PC-3 (cell line): Measurements from ENCODE around the gene COL21A1. TPM values are rescaled to one million over a fixed set of nuclear protein-coding genes. Genes with fewer than 3 reads are reported as not detected.

Experiments used
- ATAC-seq: fragments of 200-7000 bp; cut with Tn5 transposase; 2 replicates; pipeline ENCODE4 v1.9.1; 2020; ENCODE audit warnings: mild to moderate bottlenecking, moderate library complexity
- BruUV-seq: library from RNA; stranded (reverse); fragments of 400-500 nt; replicated peaks from 2 replicates; lab custom pipeline; 2021; lab: Mats Ljungman, UMichigan
- CTCF ChIA-PET: fragments of 300-600 bp; sonication (Branson Sonifier 250); formaldehyde crosslinking; loops from one replicate; lab custom pipeline; 2022; ENCODE audit warnings: antibody characterized with exemption; lab: Charles Lee
- POLR2A ChIA-PET: fragments of 300-600 bp; sonication (Branson Sonifier 250); formaldehyde crosslinking; loops from one replicate; lab custom pipeline; 2022; ENCODE audit warnings: antibody characterized with exemption; ENCODE audit not compliant: unreplicated experiment; lab: Charles Lee
- DNase-seq: peaks from one replicate; pipeline ENCODE4 v3.0.0-alpha.2; 2015
- H2AFZ ChIP-seq: fragments of 300-600 bp; sonication (generic); 2 replicates; pipeline ENCODE4 v1.6.0; 2016; ENCODE audit warnings: antibody characterized with exemption, low read length
- H3F3A ChIP-seq: fragments of 300-600 bp; sonication (generic); one replicate; pipeline ENCODE4 v1.6.0; 2017; ENCODE audit warnings: antibody characterized with exemption, low read length, control low read depth, mild to moderate bottlenecking; ENCODE audit not compliant: unreplicated experiment
- H3K27ac ChIP-seq: fragments of 300-600 bp; sonication (generic); 2 replicates; pipeline ENCODE4 v1.5.1; 2016; ENCODE audit warnings: mild to moderate bottlenecking, low read length
- H3K27me3 ChIP-seq: fragments of 300-600 bp; sonication (generic); 2 replicates; pipeline ENCODE4 v1.6.1; 2016; ENCODE audit warnings: low read length, mixed read lengths
- H3K36me3 ChIP-seq: fragments of 300-600 bp; sonication (generic); 2 replicates; pipeline ENCODE4 v1.6.1; 2016; ENCODE audit warnings: low read depth, mixed run types, low read length, mixed read lengths
- H3K4me1 ChIP-seq: fragments of 300-600 bp; sonication (generic); 2 replicates; pipeline ENCODE4 v1.5.1; 2016; ENCODE audit warnings: low read length; ENCODE audit not compliant: insufficient read depth
- H3K4me2 ChIP-seq: fragments of 300-600 bp; sonication (generic); 2 replicates; pipeline ENCODE4 v1.6.0; 2016; ENCODE audit warnings: low read length
- H3K4me3 ChIP-seq: fragments of 300-600 bp; sonication (generic); 2 replicates; pipeline ENCODE4 v1.5.1; 2016; ENCODE audit warnings: mild to moderate bottlenecking, low read length, mixed read lengths
- H3K79me2 ChIP-seq: fragments of 300-600 bp; sonication (generic); 2 replicates; pipeline ENCODE4 v1.6.1; 2017; ENCODE audit warnings: low read length, mixed read lengths
- H3K9ac ChIP-seq: fragments of 300-600 bp; sonication (generic); 2 replicates; pipeline ENCODE4 v1.6.0; 2016; ENCODE audit warnings: mild to moderate bottlenecking, low read length
- H3K9me2 ChIP-seq: fragments of 300-600 bp; sonication (generic); replicated peaks from 2 replicates; pipeline ENCODE4 v1.6.1; 2016; ENCODE audit warnings: mixed run types, low read length, mixed read lengths
- H3K9me3 ChIP-seq: fragments of 300-600 bp; sonication (generic); 2 replicates; pipeline ENCODE4 v1.6.1; 2016; ENCODE audit warnings: low read length, mixed read lengths
- H4K20me1 ChIP-seq: fragments of 300-600 bp; sonication (generic); 2 replicates; pipeline ENCODE4 v1.6.1; 2016; ENCODE audit warnings: low read length, mixed read lengths
- EZH2 ChIP-seq: fragments of 300-600 bp; sonication (generic); IDR thresholded peaks from one replicate; pipeline ENCODE4 v1.6.1; 2017; ENCODE audit warnings: antibody characterized with exemption, mild to moderate bottlenecking, low read length; ENCODE audit not compliant: unreplicated experiment
- EZH2phosphoT487 ChIP-seq: fragments of 300-600 bp; sonication (generic); IDR thresholded peaks from 2 replicates; pipeline ENCODE4 v1.6.1; 2018; ENCODE audit warnings: mild to moderate bottlenecking, antibody characterized with exemption, low read length, borderline replicate concordance
- intact Hi-C: fragments of 100-400 bp; cut with micrococcal nuclease; formaldehyde crosslinking; loops from 2 replicates; pipeline ENCODE4 v1.9.0; 2023
- total RNA-seq: library from RNA; depleted of rRNA; stranded (reverse); fragments of >200 nt; gene quantifications from 2 replicates; pipeline ENCODE4 v1.2.3, GENCODE V29; 2014
- TF ChIP-seq, protein P1 (sequence below): fragments of 300-600 bp; sonication (generic); conservative IDR thresholded peaks from 2 replicates; pipeline ENCODE4 v1.5.1; 2017; ENCODE audit warnings: antibody characterized with exemption, low read depth, mild to moderate bottlenecking, low read length

COL21A1 gene
- total RNA-seq, 1 experiment from 2014 or later = 1.0 TPM

DNA sequence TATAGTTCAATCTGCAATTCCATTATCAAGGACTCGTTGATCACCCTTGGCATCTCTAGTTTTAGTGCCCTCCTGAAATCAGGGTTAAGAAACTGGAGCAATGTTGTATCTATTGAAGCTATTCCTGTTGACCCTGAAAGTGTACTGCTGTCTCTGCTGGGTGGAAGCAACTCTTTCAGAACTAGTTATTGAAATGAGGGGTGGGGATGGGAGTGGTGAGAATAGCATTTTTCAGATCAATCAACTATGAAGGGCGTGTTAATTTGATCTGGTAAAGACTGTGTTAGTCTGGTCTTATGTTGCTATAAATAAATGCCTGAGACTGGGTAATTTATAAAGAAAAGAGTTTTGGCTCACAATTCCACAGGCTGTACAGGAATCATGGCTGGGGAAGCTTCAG lies 219.5 kb downstream of the COL21A1 start:
- Histone ChIP-seq H3K4me3 (no peak overlapping the region), H3K36me3 (no peaks in the 10 kb centered on the region), H3K27me3 (no peaks in the 10 kb centered on the region), H2AFZ (no peak overlapping the region), H3K79me2 (no peaks in the 10 kb centered on the region), H4K20me1 (no peaks in the 10 kb centered on the region), H3K9me3 (no peaks in the 10 kb centered on the region), H3K9ac (no peak overlapping the region), H3K27ac (no peak overlapping the region), H3K9me2 (no peaks in the 10 kb centered on the region), H3F3A (no peaks in the 10 kb centered on the region), H3K4me2 (no peak overlapping the region), H3K4me1 (no peaks in the 10 kb centered on the region)
- no TSS peak for BruUV-seq
- CTCF ChIA-PET = no interaction called here
- no peak for ATAC-seq
- POLR2A ChIA-PET = no interaction called here
- TF ChIP-seq EZH2phosphoT487 = no peak
- TF ChIP-seq, protein P1, sequence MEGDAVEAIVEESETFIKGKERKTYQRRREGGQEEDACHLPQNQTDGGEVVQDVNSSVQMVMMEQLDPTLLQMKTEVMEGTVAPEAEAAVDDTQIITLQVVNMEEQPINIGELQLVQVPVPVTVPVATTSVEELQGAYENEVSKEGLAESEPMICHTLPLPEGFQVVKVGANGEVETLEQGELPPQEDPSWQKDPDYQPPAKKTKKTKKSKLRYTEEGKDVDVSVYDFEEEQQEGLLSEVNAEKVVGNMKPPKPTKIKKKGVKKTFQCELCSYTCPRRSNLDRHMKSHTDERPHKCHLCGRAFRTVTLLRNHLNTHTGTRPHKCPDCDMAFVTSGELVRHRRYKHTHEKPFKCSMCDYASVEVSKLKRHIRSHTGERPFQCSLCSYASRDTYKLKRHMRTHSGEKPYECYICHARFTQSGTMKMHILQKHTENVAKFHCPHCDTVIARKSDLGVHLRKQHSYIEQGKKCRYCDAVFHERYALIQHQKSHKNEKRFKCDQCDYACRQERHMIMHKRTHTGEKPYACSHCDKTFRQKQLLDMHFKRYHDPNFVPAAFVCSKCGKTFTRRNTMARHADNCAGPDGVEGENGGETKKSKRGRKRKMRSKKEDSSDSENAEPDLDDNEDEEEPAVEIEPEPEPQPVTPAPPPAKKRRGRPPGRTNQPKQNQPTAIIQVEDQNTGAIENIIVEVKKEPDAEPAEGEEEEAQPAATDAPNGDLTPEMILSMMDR = no peak
- TF ChIP-seq EZH2 = no peak
- intact Hi-C loops = no loop called here
- no peak for DNase-seq

DNA sequence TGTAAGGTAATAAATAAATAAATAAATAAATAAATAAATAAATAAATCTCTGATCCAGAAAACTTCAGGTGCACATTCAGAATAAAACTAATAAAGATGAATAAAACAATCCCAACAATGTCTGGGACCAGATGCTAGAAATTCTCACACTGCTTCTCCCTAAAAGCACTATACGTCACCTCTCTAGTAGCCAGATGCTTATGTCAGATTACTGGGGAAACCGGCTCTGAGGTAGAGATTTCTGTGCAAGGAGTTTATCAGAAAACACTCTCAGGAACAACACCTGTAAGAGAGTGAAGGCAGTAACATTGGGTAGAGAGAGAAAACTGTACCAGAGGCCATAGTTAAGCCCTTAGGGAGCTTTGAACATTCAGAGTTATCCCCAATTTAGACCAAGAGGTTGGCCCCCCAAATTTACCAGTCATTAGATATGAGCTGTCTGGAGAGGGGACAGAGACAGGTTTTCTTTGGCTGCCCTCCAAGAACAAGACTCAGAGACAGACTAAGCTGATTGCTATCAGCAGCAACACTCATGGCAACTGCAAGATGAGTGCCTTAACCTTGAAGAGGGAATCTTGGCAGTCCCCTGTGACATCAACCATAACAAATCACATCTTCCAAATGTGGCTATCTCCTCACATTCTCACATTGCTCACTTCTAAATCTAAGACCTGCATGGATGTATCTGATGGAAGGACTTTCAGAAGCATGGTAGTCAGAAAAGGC lies 220.8 kb downstream of the COL21A1 start:
- no peak overlapping the region for H3K4me2 ChIP-seq
- H3K27me3 ChIP-seq = no peaks in the 10 kb centered on the region
- H3F3A ChIP-seq = no peaks in the 10 kb centered on the region
- ChIA-PET CTCF (no interaction called here), POLR2A (no interaction called here)
- no peaks in the 10 kb centered on the region for H3K4me1 ChIP-seq
- H3K9ac ChIP-seq = no peak overlapping the region
- no peak overlapping the region for H2AFZ ChIP-seq
- H3K27ac ChIP-seq = no peak overlapping the region
- H4K20me1 ChIP-seq = no peaks in the 10 kb centered on the region
- BruUV-seq = no TSS peak
- no peaks in the 10 kb centered on the region for H3K36me3 ChIP-seq
- no peaks in the 10 kb centered on the region for H3K9me2 ChIP-seq
- TF ChIP-seq EZH2 (no peak), EZH2phosphoT487 (no peak)
- ATAC-seq (no peak), DNase-seq (peak; percentile 20)
- intact Hi-C loops = no loop called here
- H3K4me3 ChIP-seq = no peak overlapping the region
- no peaks in the 10 kb centered on the region for H3K9me3 ChIP-seq
- H3K79me2 ChIP-seq = no peaks in the 10 kb centered on the region

DNA sequence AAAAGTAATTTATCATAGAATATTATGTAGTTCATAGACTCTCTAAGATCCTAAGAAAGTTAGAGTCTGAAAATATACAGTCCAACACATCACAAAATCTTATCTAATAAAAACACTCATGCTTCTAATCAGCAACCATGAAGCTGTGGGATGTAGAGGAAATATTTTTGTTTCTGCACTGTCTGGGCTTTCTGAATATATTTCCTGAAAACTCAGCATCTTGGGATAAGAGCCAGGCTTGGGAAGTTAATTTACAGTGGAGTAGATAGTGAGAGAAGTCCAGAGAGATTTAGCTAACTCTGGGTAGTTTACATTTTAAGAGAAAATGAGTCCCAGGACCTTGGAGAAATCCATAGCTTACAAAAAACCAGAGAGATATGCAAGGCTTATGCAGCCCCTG lies 221.6 kb downstream of the COL21A1 start:
- H3K9me2 ChIP-seq = no peaks in the 10 kb centered on the region
- no peaks in the 10 kb centered on the region for H3K9me3 ChIP-seq
- H3F3A ChIP-seq = no peaks in the 10 kb centered on the region
- ATAC-seq = no peak
- POLR2A ChIA-PET = no interaction called here
- no peaks in the 10 kb centered on the region for H4K20me1 ChIP-seq
- no peak overlapping the region for H3K4me3 ChIP-seq
- H3K4me1 ChIP-seq = no peaks in the 10 kb centered on the region
- no peaks in the 10 kb centered on the region for H3K27me3 ChIP-seq
- no peak for DNase-seq
- no peaks in the 10 kb centered on the region for H3K36me3 ChIP-seq
- no peaks in the 10 kb centered on the region for H3K79me2 ChIP-seq
- no peak overlapping the region for H3K27ac ChIP-seq
- no peak overlapping the region for H3K9ac ChIP-seq
- intact Hi-C loops = no loop called here
- TF ChIP-seq EZH2phosphoT487 = no peak
- no peak for TF ChIP-seq EZH2
- TF ChIP-seq, protein P1 = no peak
- CTCF ChIA-PET = no interaction called here
- H2AFZ ChIP-seq = no peak overlapping the region
- BruUV-seq = no TSS peak
- H3K4me2 ChIP-seq = no peak overlapping the region
